Left cardiac atrium (tissue), 2 donors: ENCODE results near the gene RENBP. TPM values are rescaled to one million over a fixed set of nuclear protein-coding genes. Genes with fewer than 3 reads are reported as not detected.

ENCODE experiments used
- microRNA-seq, 2 donors: library from miRNA; unstranded; fragments of <30 nt; microRNA quantifications; one replicate each; pipeline ENCODE4 v1.2.0, GENCODE V29; 2020
- total RNA-seq, 2 donors: library from RNA; stranded (reverse); fragmentation: NEBNext Ultra II Directional; extraction: Animal tissue kit (Norgen Biotek cat#: 25700); gene quantifications; one replicate each; pipeline ENCODE4 v1.2.1, GENCODE V29; 2021
- donor health status: DM: no; HTN: yes; CAD: no; lungs with severe emphysema.
- donor health status: DM: yes; HTN: yes; CAD: no.

Gene RENBP
- total RNA-seq, 2 donors from 2014 or later, result 14.7 to 14.8 TPM

Small RNAs within 50 kb of the gene (microRNA-seq; reads per million reads assigned to microRNA genes)
- gene MIR3202-1 (0 reads per million in 2 donors), gene MIR3202-2 (0 reads per million in 2 donors)

Other genes with a start within 250 kb of the RENBP start
- 100 to 1,000 TPM; 123 to 159 TPM for gene BCAP31, start 220.3 kb downstream of the RENBP start, total RNA-seq
- 10 to 100 TPM; 11.5 to 15.0 TPM for gene ABCD1, start 219.8 kb downstream of the RENBP start, total RNA-seq
- gene PLXNB3, start 180.4 kb downstream of the RENBP start, total RNA-seq, result 1 to 10 TPM; 5.9 to 7.1 TPM
- 10 to 100 TPM; 24.1 to 25.8 TPM for gene SRPK3, start 163.6 kb downstream of the RENBP start, total RNA-seq
- 10 to 100 TPM; 56.4 to 68.4 TPM for gene IDH3G, start 150.3 kb downstream of the RENBP start, total RNA-seq
- gene SSR4, start 150.0 kb downstream of the RENBP start, total RNA-seq, result 100 to 1,000 TPM; 180 to 183 TPM
- gene PDZD4, start 114.1 kb downstream of the RENBP start, total RNA-seq, result 1 to 10 TPM; 4.0 to 4.3 TPM
- gene L1CAM, start 58.5 kb downstream of the RENBP start, total RNA-seq, result 1 to 10 TPM; 4.3 to 9.2 TPM
- 1 to 10 TPM; 3.7 to 3.8 TPM for gene AVPR2, start 40.0 kb downstream of the RENBP start, total RNA-seq
- gene ARHGAP4, start 18.4 kb downstream of the RENBP start, total RNA-seq, result 10 to 100 TPM; 19.3 to 20.4 TPM
- 10 to 100 TPM; 67.4 to 81.4 TPM for gene NAA10, start 9.6 kb downstream of the RENBP start, total RNA-seq
- 10 to 100 TPM; 30.4 to 35.7 TPM for gene HCFC1, start 27.2 kb upstream of the RENBP start, total RNA-seq
- gene TMEM187, start 28.1 kb upstream of the RENBP start, total RNA-seq, result 1 to 10 TPM; 7.7 to 9.2 TPM
- 10 to 100 TPM; 47.2 to 58.6 TPM for gene IRAK1, start 75.3 kb upstream of the RENBP start, total RNA-seq
- gene MECP2, start 153.1 kb upstream of the RENBP start, total RNA-seq, result 10 to 100 TPM; 35.4 to 42.4 TPM
- gene OPN1LW, start 199.6 kb upstream of the RENBP start, total RNA-seq, result not detected
- not detected for gene OPN1MW, start 238.0 kb upstream of the RENBP start, total RNA-seq